ENCODE data around the gene SLBP. TPM values are rescaled to one million over a fixed set of nuclear protein-coding genes. Genes with fewer than 3 reads are reported as not detected.

SLBP gene
- total and polyA plus RNA-seq, 2 donors (not counting 1 experiment from before 2014, with no cell fraction given), result 19.4 to 31.8 TPM

- ChIA-PET CTCF (no interaction called here), POLR2A (no interaction called here)
- intact Hi-C loops (cut with micrococcal nuclease), result no loop called here
- H3K27ac ChIP-seq (ENCODE audit: low read length in 2 of 2), result no peak overlapping the region
- H3K79me2 ChIP-seq (ENCODE audit: control insufficient read depth, insufficient read depth, low read length), result no peaks in the 10 kb centered on the region
- 98% methylated on average over 13 of the region's 13 CpGs for WGBS (ENCODE audit: insufficient coverage)
- H3K4me3 Mint-ChIP-seq, result no peak overlapping the region
- no peak overlapping the region for H2AFZ ChIP-seq (ENCODE audit: insufficient read depth, low read depth, low read length, poor library complexity, severe bottlenecking)
- no peaks in the 10 kb centered on the region for H3K27me3 ChIP-seq (replicated peaks in 1 of 4; ENCODE audit: control extremely low read depth in 1 of 4, control insufficient read depth in 3 of 4, insufficient read depth in 4 of 4, low read length in 3 of 4)
- no peak overlapping the region for H3K4me2 ChIP-seq (replicated peaks; ENCODE audit: low read depth, low read length, poor library complexity, severe bottlenecking)
- TF ChIP-seq EZH2 (IDR thresholded peaks at IDR 0.05; ENCODE audit: borderline replicate concordance, insufficient read depth, low read depth, low read length, poor library complexity, severe bottlenecking), result no peak
- TF ChIP-seq CTCF (IDR thresholded peaks at IDR 0.05), result no peak
- no peaks in the 10 kb centered on the region for H3K27me3 Mint-ChIP-seq
- no peaks in the 10 kb centered on the region for H3K4me1 Mint-ChIP-seq
- no peaks in the 10 kb centered on the region for H4K20me1 ChIP-seq (ENCODE audit: control insufficient read depth, insufficient read depth, low read length, poor library complexity, severe bottlenecking)
- no peaks in the 10 kb centered on the region for H3K9me3 Mint-ChIP-seq (ENCODE audit: insufficient read depth)
- H3K36me3 ChIP-seq (replicated peaks in 1 of 2; ENCODE audit: control extremely low read depth in 1 of 2, control insufficient read depth in 1 of 2, extremely low read depth in 1 of 2, insufficient read depth in 2 of 2, low read length in 1 of 2), result no peaks in the 10 kb centered on the region
- no peaks in the 10 kb centered on the region for H3K4me1 ChIP-seq (ENCODE audit: control insufficient read depth in 2 of 2, insufficient read depth in 2 of 2, low read length in 2 of 2)
- no peak overlapping the region for H3K4me3 ChIP-seq (ENCODE audit: control extremely low read depth in 1 of 5, extremely low read depth in 1 of 5, insufficient read depth in 1 of 5, low read depth in 2 of 5, low read length in 4 of 5)
- peaks cover 0 to 4% (median 0%) of the 10 kb centered on the region in 3 donors for H3K9me3 ChIP-seq (ENCODE audit: control extremely low read depth in 1 of 3, control insufficient read depth in 2 of 3, insufficient read depth in 1 of 3, low read length in 2 of 3)
- ATAC-seq (ENCODE audit: low read depth) (no peak), DNase-seq (no peak)
- no peak overlapping the region for H3K9ac ChIP-seq (ENCODE audit: low read length)
- H3K27ac Mint-ChIP-seq, result no peak overlapping the region
Measured at GRCh38 chr4:1651609-1652008, 60.5 kb downstream of the SLBP start.

GRCh38 chr4:1648962-1649361 lies 63.2 kb downstream of the SLBP start:
- Mint-ChIP-seq H3K4me1 (no peaks in the 10 kb centered on the region), H3K27ac (no peak overlapping the region), H3K9me3 (ENCODE audit: insufficient read depth) (no peaks in the 10 kb centered on the region), H3K27me3 (no peaks in the 10 kb centered on the region), H3K4me3 (no peak overlapping the region)
- POLR2A ChIA-PET, result interaction anchor here (0.6 kb wide), 1 partner anchor 64 kb away, joined by 3 read pairs; no protein-coding TSS in a partner anchor
- Histone ChIP-seq H3K9ac (ENCODE audit: low read length) (no peak overlapping the region), H2AFZ (ENCODE audit: insufficient read depth, low read depth, low read length, poor library complexity, severe bottlenecking) (no peak overlapping the region), H3K27me3 (replicated peaks in 1 of 4; ENCODE audit: control extremely low read depth in 1 of 4, control insufficient read depth in 3 of 4, insufficient read depth in 4 of 4, low read length in 3 of 4) (no peaks in the 10 kb centered on the region), H3K9me3 (ENCODE audit: control extremely low read depth in 1 of 3, control insufficient read depth in 2 of 3, insufficient read depth in 1 of 3, low read length in 2 of 3) (peaks cover 0 to 4% (median 0%) of the 10 kb centered on the region in 3 donors), H3K79me2 (ENCODE audit: control insufficient read depth, insufficient read depth, low read length) (no peaks in the 10 kb centered on the region), H3K4me3 (ENCODE audit: control extremely low read depth in 1 of 5, extremely low read depth in 1 of 5, insufficient read depth in 1 of 5, low read depth in 2 of 5, low read length in 4 of 5) (no peak overlapping the region), H3K4me2 (replicated peaks; ENCODE audit: low read depth, low read length, poor library complexity, severe bottlenecking) (no peak overlapping the region), H4K20me1 (ENCODE audit: control insufficient read depth, insufficient read depth, low read length, poor library complexity, severe bottlenecking) (no peaks in the 10 kb centered on the region), H3K4me1 (ENCODE audit: control insufficient read depth in 2 of 2, insufficient read depth in 2 of 2, low read length in 2 of 2) (no peaks in the 10 kb centered on the region), H3K36me3 (replicated peaks in 1 of 2; ENCODE audit: control extremely low read depth in 1 of 2, control insufficient read depth in 1 of 2, extremely low read depth in 1 of 2, insufficient read depth in 2 of 2, low read length in 1 of 2) (no peaks in the 10 kb centered on the region), H3K27ac (ENCODE audit: low read length in 2 of 2) (no peak overlapping the region)
- 90% methylated on average over 3 of the region's 3 CpGs for WGBS (ENCODE audit: insufficient coverage)
- ATAC-seq (ENCODE audit: low read depth), result no peak
- intact Hi-C loops (cut with micrococcal nuclease), result no loop called here
- CTCF ChIA-PET, result no interaction called here
- no peak for TF ChIP-seq CTCF (IDR thresholded peaks at IDR 0.05)
- no peak for TF ChIP-seq EZH2 (IDR thresholded peaks at IDR 0.05; ENCODE audit: borderline replicate concordance, insufficient read depth, low read depth, low read length, poor library complexity, severe bottlenecking)
- DNase-seq, result no peak

All from B cell (primary cell).